Endothelial cell of umbilical vein (primary cell): Measurements from ENCODE around the gene MORN5. TPM values are rescaled to one million over a fixed set of nuclear protein-coding genes. Genes with fewer than 3 reads are reported as not detected.

Experiments used
- BruUV-seq: library from RNA; stranded (reverse); fragments of 400-500 nt; replicated peaks from 2 replicates; lab custom pipeline; 2021; lab: Mats Ljungman, UMichigan
- CTCF ChIA-PET: fragments of 300-600, 350-600 bp; sonication (Branson Sonifier 250); formaldehyde crosslinking; loops from one replicate; lab custom pipeline; 2021; ENCODE audit warnings: antibody characterized with exemption, inconsistent platforms; lab: Charles Lee
- POLR2A ChIA-PET: fragments of 300-600, 350-600 bp; sonication (Branson Sonifier 250); formaldehyde crosslinking; loops from one replicate; lab custom pipeline; 2021; ENCODE audit warnings: antibody characterized with exemption, inconsistent platforms; lab: Charles Lee
- DNase-seq: peaks from one replicate; pipeline ENCODE4 v3.0.0-alpha.2; 2011; ENCODE audit warnings: low read depth, low spot score
- FAIRE-seq: peaks from 2 replicates; lab custom pipeline; 2011; peaks lifted over from hg19 to GRCh38; lab: Jason Lieb, UNC
- H2AFZ ChIP-seq: 2 replicates; pipeline ENCODE4 v1.6.0; 2012; ENCODE audit warnings: low read depth, low read length, control low read depth, inconsistent platforms
- H3K27ac ChIP-seq: 2 replicates; pipeline ENCODE4 v1.5.1; 2011; ENCODE audit warnings: low read depth, mild to moderate bottlenecking, control low read depth, low read length, moderate library complexity; ENCODE audit not compliant: insufficient read depth
- H3K27me3 ChIP-seq, 2 experiments: 2 replicates each; pipeline versions ENCODE4 v1.6.0 to v1.6.1; 2011; ENCODE audit warnings: low read length in 2 of 2, mixed read lengths in 1 of 2; ENCODE audit not compliant: control insufficient read depth in 2 of 2, insufficient read depth in 2 of 2
- H3K36me3 ChIP-seq, 2 experiments: 2 replicates in 1 of 2; 3 replicates in 1 of 2; pipeline ENCODE4 v1.5.1; 2011; ENCODE audit warnings: low read length in 2 of 2, mild to moderate bottlenecking in 1 of 2, moderate library complexity in 1 of 2; ENCODE audit not compliant: control insufficient read depth in 2 of 2, insufficient read depth in 2 of 2; ENCODE audit errors: extremely low read depth in 1 of 2
- H3K4me1 ChIP-seq: 3 replicates; pipeline ENCODE4 v1.5.1; 2011; ENCODE audit warnings: mild to moderate bottlenecking, low read length; ENCODE audit not compliant: control insufficient read depth, insufficient read depth; ENCODE audit errors: extremely low read depth
- H3K4me2 ChIP-seq: 2 replicates; pipeline ENCODE4 v1.6.1; 2011; ENCODE audit warnings: low read length, control low read depth, mixed read lengths; ENCODE audit not compliant: insufficient read depth
- H3K4me3 ChIP-seq, 3 experiments: fragments of 200-600 bp in 1 of 3; sonication (generic), shearing (Covaris generic) in 1 of 3; replicated peaks in 1 of 3; 2 replicates each; pipeline ENCODE4 v1.5.1; 2011 to 2016; ENCODE audit warnings: control low read depth in 3 of 3, low read length in 3 of 3, mild to moderate bottlenecking in 2 of 3, inconsistent platforms in 1 of 3, low read depth in 1 of 3, moderate library complexity in 1 of 3; ENCODE audit not compliant: insufficient read depth in 1 of 3
- H3K79me2 ChIP-seq: 2 replicates; pipeline ENCODE4 v1.6.0; 2012; ENCODE audit warnings: low read length, inconsistent platforms; ENCODE audit not compliant: control insufficient read depth, insufficient read depth
- H3K9ac ChIP-seq: replicated peaks from 2 replicates; pipeline ENCODE3; 2011; ENCODE audit warnings: low read length, control low read depth; ENCODE audit not compliant: insufficient read depth; ENCODE audit errors: extremely low read depth
- H3K9me1 ChIP-seq: replicated peaks from 3 replicates; pipeline ENCODE4 v1.6.0; 2011; ENCODE audit warnings: mild to moderate bottlenecking, low read length; ENCODE audit not compliant: control insufficient read depth, insufficient read depth; ENCODE audit errors: extremely low read depth
- H3K9me3 ChIP-seq: replicated peaks from 2 replicates; pipeline ENCODE4 v1.5.1; 2012; ENCODE audit warnings: low read length, inconsistent platforms; ENCODE audit not compliant: control insufficient read depth, insufficient read depth
- H4K20me1 ChIP-seq: replicated peaks from 2 replicates; pipeline ENCODE3; 2011; ENCODE audit warnings: mild to moderate bottlenecking, low read length; ENCODE audit not compliant: control insufficient read depth, insufficient read depth; ENCODE audit errors: extremely low read depth
- CTCF ChIP-seq, 2 donors: IDR thresholded peaks; 1 replicate in 1 of 2; 2 replicates in 1 of 2; pipeline ENCODE4 v1.5.1; 2011; ENCODE audit warnings: low read length in 2 of 2, mild to moderate bottlenecking in 2 of 2, moderate library complexity in 2 of 2, control low read depth in 1 of 2, inconsistent platforms in 1 of 2, low read depth in 1 of 2; ENCODE audit not compliant: insufficient read depth in 1 of 2; ENCODE audit errors: extremely low read depth in 1 of 2
- EZH2 ChIP-seq: IDR thresholded peaks from 2 replicates; pipeline ENCODE4 v1.6.1; 2012; ENCODE audit warnings: borderline replicate concordance, low read depth, mild to moderate bottlenecking, moderate library complexity, low read length, inconsistent platforms; ENCODE audit not compliant: severe bottlenecking
- GATA2 ChIP-seq: IDR thresholded peaks from 2 replicates; pipeline ENCODE4 v1.7.0; 2011; ENCODE audit warnings: low read depth, mild to moderate bottlenecking, moderate library complexity, mixed read lengths, low read length; ENCODE audit not compliant: insufficient read length, insufficient read depth
- JUN ChIP-seq: IDR thresholded peaks from 2 replicates; pipeline ENCODE4 v1.6.1; 2011; ENCODE audit warnings: borderline replicate concordance, low read depth; ENCODE audit not compliant: insufficient read length, insufficient read depth
- dilution Hi-C: fragments of 300-500 bp; cut with MboI; formaldehyde crosslinking; loops from one replicate; pipeline ENCODE4 v1.15.0; 2019; ENCODE audit warnings: low sequenced_read_pairs; ENCODE audit not compliant: extremely low pct_ligation_motif_present
- intact Hi-C: fragments of 100-400 bp; cut with micrococcal nuclease; formaldehyde crosslinking; loops from one replicate; pipeline ENCODE4 v1.10.0; 2022
- polyA plus RNA-seq, 4 experiments: library from polyadenylated mRNA; depleted of rRNA in 3 of 4; stranded (reverse) in 3 of 4; unstranded in 1 of 4; fragments of >200 nt; gene quantifications; 2 replicates each; pipeline versions ENCODE4 v1.2.1 to v1.2.3, GENCODE V29; 2011 to 2012; ENCODE audit warnings: missing spikeins in 1 of 4
- total RNA-seq: library from RNA; stranded (reverse); gene quantifications from 2 replicates; pipeline ENCODE4 v1.2.3, GENCODE V29; 2021

Gene MORN5
- total and polyA plus RNA-seq, 2 donors (not counting 3 experiments of a cell fraction or from before 2014, with no cell fraction given): not detected

GRCh38 chr9:122124528-122124927 lies 35.2 kb upstream of the MORN5 start:
- ChIA-PET POLR2A (interaction anchor here (1.0 to 1.2 kb wide), 2 partner anchors 182 to 226 kb away, joined by 3 to 4 read pairs; no protein-coding TSS in a partner anchor), CTCF (interaction anchor here (0.6 to 14.3 kb wide), 56 partner anchors 8 to 692 kb away, joined by 3 to 576 read pairs (median 5); partner anchors contain the start of genes MORN5, MRRF, NDUFA8 and PTGS1)
- Histone ChIP-seq H3K9me1 (no peaks in the 10 kb centered on the region), H3K27me3 (no peaks in the 10 kb centered on the region), H3K4me1 (peaks cover 20% of the 10 kb centered on the region), H3K36me3 (no peaks in the 10 kb centered on the region), H3K9me3 (no peaks in the 10 kb centered on the region), H3K4me2 (no peak overlapping the region), H2AFZ (no peak overlapping the region), H3K79me2 (no peaks in the 10 kb centered on the region), H3K9ac (no peak overlapping the region), H3K27ac (no peak overlapping the region), H4K20me1 (no peaks in the 10 kb centered on the region), H3K4me3 (no peak overlapping the region)
- DNase-seq (no peak), FAIRE-seq (no peak)
- intact Hi-C loops (loop anchor here (2.0 kb wide), 1 partner anchor 20 kb away; no protein-coding TSS in a partner anchor), dilution Hi-C loops (loop anchor here (25.0 kb wide), 1 partner anchor 238 kb away; the partner anchor contains the start of gene PTGS1)
- TF ChIP-seq JUN: no peak
- TF ChIP-seq GATA2: no peak
- no TSS peak for BruUV-seq

- H4K20me1 ChIP-seq: no peaks in the 10 kb centered on the region
- H3K79me2 ChIP-seq: no peaks in the 10 kb centered on the region
- no TSS peak for BruUV-seq
- intact Hi-C loops: loop anchor here (1.0 to 2.0 kb wide), 8 partner anchors 20 to 685 kb away; partner anchors contain the start of genes LHX6, MRRF and RBM18
- ChIA-PET POLR2A (interaction anchor here (1.0 to 1.2 kb wide), 3 partner anchors 182 to 695 kb away, joined by 3 to 4 read pairs (median 3); no protein-coding TSS in a partner anchor), CTCF (interaction anchor here (0.6 to 14.3 kb wide), 55 partner anchors 8 to 691 kb away, joined by 3 to 576 read pairs (median 5); partner anchors contain the start of genes MORN5, MRRF, NDUFA8 and PTGS1)
- no peak overlapping the region for H3K4me2 ChIP-seq
- no peaks in the 10 kb centered on the region for H3K36me3 ChIP-seq
- DNase-seq (peak; percentile 77), FAIRE-seq (peak; percentile 90)
- no peak overlapping the region for H3K27ac ChIP-seq
- no peak overlapping the region for H3K4me3 ChIP-seq
- H3K9me1 ChIP-seq: no peaks in the 10 kb centered on the region
- TF ChIP-seq CTCF (IDR thresholded peaks at IDR 0.05; ENCODE audit: extremely low read depth in 1 of 2, insufficient read depth in 1 of 2, low read depth in 1 of 2, low read length in 2 of 2) (peak; percentile 85 to 95), EZH2 (no peak)
- H3K9ac ChIP-seq: no peak overlapping the region
- H3K4me1 ChIP-seq: peaks cover 20% of the 10 kb centered on the region
- no peak overlapping the region for H2AFZ ChIP-seq
- no peaks in the 10 kb centered on the region for H3K27me3 ChIP-seq
- no peaks in the 10 kb centered on the region for H3K9me3 ChIP-seq
- dilution Hi-C loops: no loop called here
These were observed 34.6 kb upstream of the MORN5 start for GRCh38 chr9:122125158-122125508.
